Dermis blood vessel endothelial cell (primary cell): Measurements from ENCODE around the gene TBL1XR1. TPM values are rescaled to one million over a fixed set of nuclear protein-coding genes. Genes with fewer than 3 reads are reported as not detected.
A peak's percentile ranks its signal among the peaks of the same experiment; 100 is the strongest.
"Not testable (repeated sequence)": the region's sequence is repeated elsewhere in the genome, so short reads cannot be mapped to it uniquely, and the experiment has no call there.

ENCODE experiments used
- DNase-seq: peaks from one replicate; pipeline ENCODE4 v3.0.0; 2010
- total RNA-seq: library from RNA; depleted of rRNA; stranded (reverse); fragments of >200 nt; gene quantifications from 2 replicates; pipeline ENCODE4 v1.2.3, GENCODE V29; 2014

The TBL1XR1 gene
- total RNA-seq, 1 donor from 2014 or later = 117 TPM

DNA sequence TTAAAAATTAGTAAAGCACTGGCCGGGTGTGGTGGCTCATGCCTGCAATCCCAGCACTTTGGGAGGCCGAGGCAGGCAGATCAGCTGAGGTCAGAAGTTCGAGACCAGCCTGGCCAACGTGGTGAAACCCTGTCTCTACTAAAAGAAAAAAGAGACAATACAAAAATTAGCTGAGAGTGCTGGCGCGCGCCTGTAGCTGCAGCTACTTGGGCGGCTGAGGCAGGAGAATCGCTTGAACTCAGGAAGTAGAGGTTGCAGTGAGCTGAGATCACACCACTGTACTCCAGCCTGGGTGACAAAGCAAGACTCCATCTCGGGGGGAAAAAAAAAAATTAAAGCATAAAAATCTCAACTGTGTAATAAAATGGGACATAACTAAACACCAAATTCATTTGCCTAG, 58.1 kb downstream of the TBL1XR1 start:
- DNase-seq = not testable (repeated sequence)

DNA sequence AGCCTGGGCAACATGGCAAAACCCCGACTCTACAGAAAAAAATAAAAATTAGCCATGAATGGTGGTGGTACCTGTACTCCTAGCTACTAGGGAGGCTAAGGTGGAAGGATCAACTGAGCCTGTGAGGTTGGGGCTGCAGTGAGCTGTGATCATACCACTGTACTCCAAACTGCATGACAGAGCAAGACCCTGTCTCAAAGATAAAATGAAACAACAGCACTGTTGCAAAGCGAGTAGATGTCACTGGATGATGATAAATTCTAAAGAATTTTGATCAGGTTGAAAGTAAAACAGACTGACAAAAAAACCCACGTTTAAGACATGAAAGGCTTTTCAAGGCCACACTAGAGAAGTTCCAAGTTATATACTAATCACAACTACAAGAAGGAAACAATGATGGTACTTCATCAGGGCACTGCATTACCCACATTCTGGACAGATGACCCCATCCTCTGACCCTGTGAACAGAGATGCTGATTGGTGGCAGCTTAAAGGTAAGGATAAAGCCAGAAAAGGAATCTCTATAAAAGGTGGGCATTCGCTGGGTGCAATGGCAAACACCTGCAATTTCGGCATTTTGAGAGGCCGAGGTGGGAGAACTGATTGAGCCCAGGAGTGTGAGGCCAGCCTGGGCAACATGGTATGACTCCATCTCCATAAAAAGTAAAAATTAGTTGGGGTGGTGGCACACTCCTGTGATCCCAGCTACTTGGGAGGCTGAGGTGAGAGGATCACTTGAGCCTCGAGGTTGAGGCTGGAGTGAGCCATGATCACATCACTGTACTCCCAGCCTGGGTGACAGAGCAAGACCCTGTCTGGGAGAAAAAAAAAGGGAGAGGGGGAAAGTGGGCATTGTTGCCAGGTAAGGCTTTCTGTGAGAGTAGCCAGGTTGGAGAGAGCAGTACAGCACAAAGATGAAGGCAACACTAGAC, 59.2 kb downstream of the TBL1XR1 start:
- DNase-seq = no peak

GRCh38 chr3:177136741-177137140, 60.5 kb downstream of the TBL1XR1 start:
- DNase-seq = no peak

- DNase-seq = no peak
Measured at GRCh38 chr3:177135841-177136492, 61.3 kb downstream of the TBL1XR1 start.

DNA sequence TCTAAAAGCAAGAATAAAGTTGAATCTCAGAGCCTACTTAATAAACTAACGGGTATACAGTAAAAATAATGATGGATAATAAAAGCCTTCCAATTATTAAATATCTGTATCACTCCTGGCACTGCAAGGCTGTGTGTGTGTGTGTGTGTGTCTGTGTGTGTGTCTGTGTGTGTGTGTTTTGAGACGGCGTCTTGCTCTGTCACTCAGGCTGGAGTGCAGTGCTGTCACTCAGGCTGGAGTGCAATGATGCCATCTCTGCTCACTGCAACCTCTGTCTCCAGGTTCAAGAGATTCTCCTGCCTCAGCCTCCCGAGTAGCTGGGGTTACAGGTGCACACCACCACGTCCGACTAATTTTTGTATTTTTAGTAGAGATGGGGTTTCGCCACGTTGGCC, 62.5 kb downstream of the TBL1XR1 start:
- DNase-seq = peak; percentile 7

DNA sequence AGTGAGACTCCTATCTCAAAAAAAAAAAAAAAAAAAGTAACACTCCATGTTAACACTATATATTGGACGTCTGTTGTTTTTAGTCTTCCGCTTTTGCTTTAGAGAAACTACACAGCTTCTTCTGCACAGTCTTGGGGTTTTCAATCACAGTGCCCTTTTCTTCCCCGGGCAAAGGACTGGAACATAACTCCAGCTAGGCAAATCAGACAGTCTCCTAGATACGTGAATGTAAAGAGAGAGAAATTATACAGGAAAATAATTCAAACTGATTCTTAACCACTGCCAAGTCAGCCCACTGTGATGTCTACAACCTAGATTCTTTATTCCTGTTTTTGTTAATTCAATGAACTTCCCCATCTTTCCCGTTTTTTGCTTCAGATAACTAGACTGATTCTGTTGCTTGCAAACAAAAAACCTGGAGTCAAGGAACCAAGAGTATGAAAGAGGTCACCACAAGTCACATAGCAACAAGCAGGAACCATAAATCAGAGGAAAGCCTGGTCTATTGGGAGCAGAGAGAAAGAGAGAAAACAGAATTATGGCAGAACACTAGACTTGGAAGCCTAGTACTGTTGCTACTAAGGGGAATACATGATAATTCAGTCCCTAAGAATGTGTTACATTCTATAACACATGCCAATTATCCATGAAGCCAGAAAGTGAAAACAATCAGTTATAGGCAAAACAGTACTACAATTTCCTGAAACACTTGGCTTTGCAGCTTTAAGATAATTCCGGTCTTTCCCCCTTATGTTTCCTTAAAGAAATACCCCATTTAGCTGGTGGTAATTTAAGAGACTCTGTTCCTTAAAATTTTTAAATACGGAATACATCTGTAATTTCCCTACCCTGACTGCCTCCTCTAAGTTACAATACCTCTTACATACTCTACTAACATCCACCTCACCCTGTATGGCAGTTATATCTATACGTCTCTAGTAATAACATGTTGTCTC, 63.1 kb downstream of the TBL1XR1 start:
- DNase-seq = peak; percentile 75

- no peak for DNase-seq
Measured at GRCh38 chr3:177131927-177132636, 65.2 kb downstream of the TBL1XR1 start.

DNA sequence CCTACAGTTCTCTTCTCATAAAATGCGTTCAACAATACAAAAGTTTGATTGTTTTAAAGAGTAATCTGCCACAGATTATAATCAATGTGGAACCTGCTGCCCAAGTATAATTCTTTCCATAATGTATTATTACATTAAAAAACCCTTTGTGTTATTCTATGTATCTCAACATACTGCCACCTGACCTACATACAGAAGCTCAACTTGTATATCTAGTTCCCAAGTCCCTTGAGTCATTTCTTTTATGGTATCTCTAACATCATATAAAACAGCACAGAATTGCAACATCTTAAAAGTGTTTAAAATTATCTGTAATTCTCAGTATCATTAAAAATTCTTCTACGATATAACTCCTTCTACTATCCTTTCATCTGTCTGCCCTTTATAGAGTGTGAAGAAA, 70.3 kb downstream of the TBL1XR1 start:
- no peak for DNase-seq

DNA sequence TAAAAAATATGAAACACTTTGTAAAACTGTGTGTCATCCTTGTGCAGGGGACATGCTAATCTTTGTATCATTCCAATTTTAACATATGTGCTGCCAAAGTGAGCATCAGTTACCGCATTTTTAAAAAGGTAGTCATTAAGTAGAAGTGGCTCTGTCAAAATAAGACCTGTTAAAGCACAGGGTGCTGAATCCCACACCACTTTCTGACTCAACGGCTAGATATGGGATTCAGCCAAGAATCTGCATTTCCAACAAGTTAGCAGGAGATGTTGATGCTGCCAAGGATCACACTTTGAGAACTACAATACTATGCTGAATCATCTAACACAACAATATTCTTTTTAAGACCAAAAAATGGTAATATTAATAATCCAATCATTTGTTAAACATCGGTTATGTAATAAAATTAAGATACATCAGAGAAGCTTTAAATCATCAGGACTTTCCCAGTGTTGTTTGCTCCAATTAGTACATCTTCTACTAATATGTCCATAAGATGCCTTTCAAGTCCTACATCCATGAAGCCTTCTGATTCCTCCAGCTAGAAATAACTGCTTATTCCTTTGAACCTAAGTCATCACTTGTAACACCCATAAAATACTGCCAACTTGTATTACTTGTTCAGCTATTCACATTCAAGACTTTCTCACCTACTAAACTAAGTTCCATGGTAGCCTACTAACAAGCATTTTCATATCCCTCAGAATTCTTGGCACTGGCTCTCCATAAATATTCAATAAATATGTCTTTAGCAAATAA, 71.1 kb downstream of the TBL1XR1 start:
- DNase-seq = peak; percentile 29

GRCh38 chr3:177124882-177125281, 72.4 kb downstream of the TBL1XR1 start:
- no peak for DNase-seq

DNA sequence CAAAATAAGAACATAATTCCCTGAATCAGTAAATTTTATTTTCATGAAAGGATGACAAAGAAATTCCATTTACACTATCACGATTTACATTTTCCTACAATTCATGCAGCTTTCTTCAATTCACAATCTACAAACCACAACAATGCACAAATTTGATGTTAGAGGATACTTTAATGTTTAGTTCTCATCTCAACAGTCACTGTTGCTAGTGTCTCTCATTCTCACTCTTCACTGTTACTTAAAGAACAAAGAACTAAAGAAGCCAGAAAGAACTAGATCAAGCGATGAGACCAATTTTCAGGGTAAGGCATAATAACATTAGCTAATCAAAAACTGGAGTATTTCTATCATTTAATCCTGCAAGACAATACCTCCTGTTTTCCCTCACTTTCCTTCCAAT, 73.5 kb downstream of the TBL1XR1 start:
- DNase-seq = no peak

GRCh38 chr3:177122183-177122856, 75.0 kb downstream of the TBL1XR1 start:
- no peak for DNase-seq

DNA sequence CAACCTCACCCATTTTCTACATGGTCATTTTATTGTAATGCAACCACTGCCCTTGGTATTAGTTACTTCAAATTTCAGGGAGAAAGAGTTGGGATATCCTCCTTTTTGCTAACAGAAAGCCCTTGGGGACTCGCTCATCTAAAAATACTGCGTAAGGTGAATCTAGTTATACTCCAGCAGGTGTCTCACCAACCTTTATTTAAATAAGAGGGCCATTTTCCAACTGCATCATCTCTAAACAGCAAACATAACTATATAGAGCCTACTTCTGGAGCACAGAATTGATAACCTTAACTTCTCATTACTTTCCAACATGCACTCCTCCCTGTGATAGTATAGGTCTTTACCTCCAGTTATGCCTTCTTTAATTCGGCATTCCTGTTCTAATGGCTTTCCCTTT, 77.5 kb downstream of the TBL1XR1 start:
- no peak for DNase-seq

DNA sequence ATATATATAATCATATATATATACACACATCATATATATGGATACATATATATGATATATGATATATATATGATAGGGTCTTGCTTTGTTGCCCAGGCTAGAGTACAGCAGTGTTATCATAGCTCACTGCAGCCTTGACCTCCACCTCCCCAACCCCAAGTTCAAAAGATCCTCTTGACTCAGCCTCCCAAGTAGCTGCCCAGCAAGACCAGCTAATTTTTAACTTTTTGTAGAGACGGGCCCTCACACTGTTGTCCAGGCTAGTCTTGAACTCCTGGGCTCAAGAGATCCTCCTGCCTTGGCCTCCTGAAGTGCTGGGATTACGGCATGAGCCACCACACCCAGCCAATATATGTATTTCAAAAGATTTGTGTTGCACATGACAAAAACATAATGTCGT, 83.0 kb downstream of the TBL1XR1 start:
- DNase-seq = no peak

GRCh38 chr3:177111541-177111949, 85.7 kb downstream of the TBL1XR1 start:
- DNase-seq = no peak

DNA sequence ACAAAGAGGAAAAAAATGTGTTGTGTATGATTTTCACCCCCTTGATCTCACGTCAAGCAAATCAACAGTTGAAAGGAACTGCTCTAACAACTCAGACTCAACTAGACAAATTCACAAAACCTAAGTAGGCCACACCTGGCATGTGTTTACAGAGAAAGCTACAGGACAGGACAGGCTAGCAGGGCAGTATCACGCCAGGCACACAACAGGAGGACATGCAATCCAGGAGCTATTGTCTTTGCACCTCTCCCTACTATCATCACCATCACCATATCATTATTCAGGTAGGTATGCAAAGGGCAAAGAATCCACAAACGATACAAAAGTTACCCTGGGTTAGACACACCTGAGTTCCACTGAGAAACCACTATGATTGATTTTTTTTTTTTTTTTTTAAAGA, 86.4 kb downstream of the TBL1XR1 start:
- no peak for DNase-seq

DNA sequence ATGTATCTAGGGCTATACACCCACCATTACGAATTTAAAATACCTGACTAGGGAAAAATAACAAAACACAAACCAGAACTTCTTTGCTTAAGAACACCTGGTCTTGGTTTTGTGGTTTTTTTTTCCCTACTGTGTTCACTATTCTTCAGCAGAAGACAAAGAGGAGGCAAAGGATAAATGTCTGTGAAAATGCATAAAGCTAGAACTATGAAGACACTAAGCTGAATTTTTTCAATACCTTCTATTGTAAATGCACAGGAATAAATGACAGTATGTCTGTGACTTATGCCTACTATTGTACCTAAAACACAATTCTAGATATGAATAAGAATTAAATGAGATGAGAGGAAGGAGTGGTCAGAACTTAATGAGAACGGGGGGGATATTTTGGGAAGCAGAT, 86.9 kb downstream of the TBL1XR1 start:
- no peak for DNase-seq

- no peak for DNase-seq
Measured at GRCh38 chr3:177109688-177110330, 87.5 kb downstream of the TBL1XR1 start.

DNA sequence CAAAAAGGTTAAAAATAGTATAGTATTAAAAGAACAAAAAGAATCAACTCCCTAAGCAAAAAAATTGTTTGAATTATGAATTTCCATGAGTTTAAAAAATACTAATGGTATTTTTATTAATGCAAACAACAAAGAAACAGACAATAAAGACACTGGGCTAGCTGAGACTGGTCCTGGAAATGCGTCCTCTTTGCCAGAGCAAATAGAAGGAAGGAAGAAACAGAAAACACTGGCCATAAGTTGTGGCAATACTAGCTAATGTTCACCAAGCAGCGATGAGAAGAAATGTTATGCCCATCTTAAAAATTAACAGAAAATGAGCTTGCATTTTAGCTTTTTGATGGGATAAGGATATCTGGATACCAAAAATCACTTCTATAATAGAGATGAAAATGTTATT, 88.6 kb downstream of the TBL1XR1 start:
- DNase-seq = no peak
